Mucosa of stomach (tissue), 1 donor: ENCODE data around the gene TRMT44.

Experiments used
- H3K27me3 ChIP-seq: one replicate; pipeline ENCODE4 v1.7.0; 2013; ENCODE audit warnings: mild to moderate bottlenecking, low read length; ENCODE audit not compliant: control insufficient read depth, insufficient read depth
- H3K36me3 ChIP-seq: one replicate; pipeline ENCODE4 v1.7.0; 2013; ENCODE audit warnings: low read length; ENCODE audit not compliant: control insufficient read depth, insufficient read depth
- H3K4me1 ChIP-seq: one replicate; pipeline ENCODE4 v1.7.0; 2013; ENCODE audit warnings: mild to moderate bottlenecking, low read length; ENCODE audit not compliant: control insufficient read depth, insufficient read depth
- H3K4me3 ChIP-seq: one replicate; pipeline ENCODE4 v1.7.0; 2013; ENCODE audit warnings: low read length
- H3K9ac ChIP-seq: one replicate; pipeline ENCODE4 v1.7.0; 2013; ENCODE audit warnings: mild to moderate bottlenecking, low read length, moderate library complexity
- H3K9me3 ChIP-seq: one replicate; pipeline ENCODE4 v1.7.0; 2013; ENCODE audit warnings: mild to moderate bottlenecking, low read length, moderate library complexity; ENCODE audit not compliant: control insufficient read depth
- donor health status: Pancreatic carcinoma.

The TRMT44 gene

GRCh38 chr4:8440492-8441311 is at the start of gene TRMT44, which contains the start of gene ACOX3:
Gene TRMT44 (plus strand): TSS chr4:8440777. CDS start chr4:8440823, 46 bp downstream.
Gene ACOX3 (minus strand): TSS chr4:8440723. CDS start chr4:8416521, 24,202 bp downstream.
- Histone ChIP-seq H3K27me3 (no peaks in the 10 kb centered on the region), H3K9me3 (no peaks in the 10 kb centered on the region), H3K4me3 (peak within 1 kb of the TSS; percentile 86), H3K4me1 (peaks cover 51% of the 10 kb centered on the region), H3K36me3 (no peaks in the 10 kb centered on the region), H3K9ac (peak within 1 kb of the TSS; percentile 92)

DNA sequence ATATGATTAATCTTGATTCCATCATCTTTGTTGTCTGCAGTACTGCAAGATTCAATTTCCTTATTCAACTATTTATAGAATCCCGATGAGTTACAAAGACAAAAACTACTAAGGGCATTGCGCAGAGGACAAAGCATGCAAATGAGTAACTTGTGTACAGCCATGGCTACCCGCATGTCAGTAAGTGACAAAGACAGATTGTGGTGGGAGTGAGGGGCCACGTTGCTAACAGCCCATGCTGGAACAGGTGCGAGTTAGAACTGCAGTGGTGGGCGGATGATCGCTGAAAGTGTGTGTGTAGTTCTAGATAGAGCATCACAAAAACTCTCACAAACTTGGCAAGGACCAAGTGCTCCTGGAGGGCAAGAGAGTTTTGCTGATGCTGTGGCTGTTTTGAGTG is 49.5 kb upstream of the TRMT44 start:
- H3K36me3 ChIP-seq: no peaks in the 10 kb centered on the region

DNA sequence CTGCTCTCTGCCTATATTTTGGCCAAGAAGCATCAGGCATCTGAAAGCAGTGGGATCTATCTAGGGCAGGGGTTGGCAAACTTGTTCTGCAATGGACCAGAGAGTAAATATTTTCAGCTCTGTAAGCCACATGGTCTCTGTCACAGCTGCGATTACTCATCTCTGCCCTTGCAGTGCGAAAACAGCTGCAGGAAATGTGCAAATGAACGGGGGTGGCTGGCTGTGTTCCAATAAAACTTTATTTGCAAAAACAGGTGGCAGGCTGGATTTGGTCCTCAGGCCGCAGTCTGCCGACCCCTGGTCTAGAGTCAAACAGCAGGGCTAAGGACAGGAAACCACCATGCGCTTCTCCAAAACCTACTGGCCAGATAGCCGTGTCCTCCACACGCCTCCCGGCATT is 48.6 kb upstream of the TRMT44 start:
- H3K9me3 ChIP-seq: no peaks in the 10 kb centered on the region
- H3K4me3 ChIP-seq: no peak overlapping the region
- peaks cover 5% of the 10 kb centered on the region for H3K4me1 ChIP-seq
- no peaks in the 10 kb centered on the region for H3K27me3 ChIP-seq
- no peaks in the 10 kb centered on the region for H3K36me3 ChIP-seq
- H3K9ac ChIP-seq: no peak overlapping the region

More for the DNA sequence above, 49.5 kb upstream of the TRMT44 start:
- no peaks in the 10 kb centered on the region for H3K27me3 ChIP-seq
- peaks cover 5% of the 10 kb centered on the region for H3K4me1 ChIP-seq
- H3K9me3 ChIP-seq: no peaks in the 10 kb centered on the region
- H3K9ac ChIP-seq: no peak overlapping the region
- no peak overlapping the region for H3K4me3 ChIP-seq

- no peak overlapping the region for H3K9ac ChIP-seq
- H3K36me3 ChIP-seq: no peaks in the 10 kb centered on the region
Observed at GRCh38 chr4:8392591-8393190, 47.9 kb upstream of the TRMT44 start.

GRCh38 chr4:8393593-8394038 is 47.0 kb upstream of the TRMT44 start:
- no peaks in the 10 kb centered on the region for H3K27me3 ChIP-seq
- H3K9me3 ChIP-seq: no peaks in the 10 kb centered on the region
- H3K9ac ChIP-seq: no peak overlapping the region
- H3K4me3 ChIP-seq: no peak overlapping the region
- peaks cover 5% of the 10 kb centered on the region for H3K4me1 ChIP-seq
- H3K36me3 ChIP-seq: no peaks in the 10 kb centered on the region

More at GRCh38 chr4:8392591-8393190, 47.9 kb upstream of the TRMT44 start:
- no peak overlapping the region for H3K4me3 ChIP-seq
- H3K27me3 ChIP-seq: no peaks in the 10 kb centered on the region
- no peaks in the 10 kb centered on the region for H3K9me3 ChIP-seq
- H3K4me1 ChIP-seq: peaks cover 5% of the 10 kb centered on the region

- H3K27me3 ChIP-seq: no peaks in the 10 kb centered on the region
- no peaks in the 10 kb centered on the region for H3K9me3 ChIP-seq
- H3K4me1 ChIP-seq: peaks cover 5% of the 10 kb centered on the region
- no peak overlapping the region for H3K4me3 ChIP-seq
- no peak overlapping the region for H3K9ac ChIP-seq
- H3K36me3 ChIP-seq: no peaks in the 10 kb centered on the region
Observed at GRCh38 chr4:8394061-8394519, 46.5 kb upstream of the TRMT44 start.

DNA sequence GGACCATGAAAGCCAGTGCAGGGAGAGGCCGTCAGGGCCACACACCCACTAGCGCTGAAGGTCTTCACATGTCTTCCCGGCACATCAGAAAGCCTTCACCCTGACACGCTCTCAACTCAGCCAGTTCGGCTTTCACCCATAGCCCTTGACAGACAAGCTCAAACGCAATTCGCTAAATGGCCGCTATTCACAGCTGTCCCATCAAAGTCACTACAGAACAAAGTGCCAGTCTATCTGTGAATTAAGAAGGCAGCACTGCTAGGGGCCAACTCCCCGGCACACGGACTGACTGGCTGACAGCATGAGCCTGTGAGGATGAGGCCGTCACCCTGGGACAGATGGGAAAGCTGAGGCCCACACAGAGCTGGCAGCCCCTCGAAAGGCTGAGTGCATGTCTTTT is 45.8 kb upstream of the TRMT44 start:
- H3K27me3 ChIP-seq: no peaks in the 10 kb centered on the region
- no peaks in the 10 kb centered on the region for H3K36me3 ChIP-seq
- peaks cover 5% of the 10 kb centered on the region for H3K4me1 ChIP-seq
- H3K4me3 ChIP-seq: no peak overlapping the region
- no peaks in the 10 kb centered on the region for H3K9me3 ChIP-seq
- H3K9ac ChIP-seq: no peak overlapping the region

DNA sequence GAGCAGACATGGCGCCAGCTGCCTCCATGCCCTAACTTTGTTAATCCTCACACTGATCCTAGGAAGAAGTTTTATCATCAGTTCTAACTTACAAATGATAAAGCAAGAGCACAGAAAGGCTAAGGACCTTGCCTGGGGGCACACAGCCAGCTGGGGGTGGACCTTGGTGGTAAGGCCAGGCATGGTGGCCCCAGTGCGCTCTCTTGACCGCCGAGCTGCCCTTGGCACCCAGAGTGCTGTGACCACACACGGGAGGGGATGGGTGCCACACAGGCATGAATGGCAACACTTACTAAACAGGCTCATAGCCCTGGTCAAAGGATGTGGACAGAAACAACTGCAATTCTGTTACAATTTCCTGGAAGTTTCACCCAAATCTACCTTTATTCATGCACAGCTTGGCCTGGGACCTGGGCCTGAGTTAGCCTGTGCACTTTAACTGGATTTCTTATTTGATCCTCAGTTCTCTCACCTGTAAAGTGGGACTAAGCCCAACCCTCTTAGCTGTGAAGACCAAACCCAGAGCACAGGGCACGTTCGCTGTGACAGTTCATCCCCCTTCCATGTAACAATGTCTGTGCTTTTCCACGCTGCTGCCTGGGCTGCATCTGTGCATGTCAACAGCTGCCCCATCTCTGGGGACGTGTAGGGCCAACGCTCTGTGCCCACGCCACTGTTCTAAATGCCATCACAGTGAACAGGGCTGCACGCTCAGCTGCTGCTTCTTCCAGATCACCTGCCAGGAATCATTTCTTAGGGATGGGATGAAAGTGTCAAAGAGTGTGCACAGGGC is 44.9 kb upstream of the TRMT44 start:
- Histone ChIP-seq H3K9me3 (no peaks in the 10 kb centered on the region), H3K27me3 (no peaks in the 10 kb centered on the region), H3K36me3 (no peaks in the 10 kb centered on the region), H3K4me3 (no peak overlapping the region), H3K4me1 (peaks cover 5% of the 10 kb centered on the region), H3K9ac (no peak overlapping the region)

- no peaks in the 10 kb centered on the region for H3K27me3 ChIP-seq
- H3K4me3 ChIP-seq: no peak overlapping the region
- H3K9me3 ChIP-seq: no peaks in the 10 kb centered on the region
- peaks cover 5% of the 10 kb centered on the region for H3K4me1 ChIP-seq
- no peak overlapping the region for H3K9ac ChIP-seq
- H3K36me3 ChIP-seq: no peaks in the 10 kb centered on the region
Observed at GRCh38 chr4:8396762-8397406, 43.7 kb upstream of the TRMT44 start.

DNA sequence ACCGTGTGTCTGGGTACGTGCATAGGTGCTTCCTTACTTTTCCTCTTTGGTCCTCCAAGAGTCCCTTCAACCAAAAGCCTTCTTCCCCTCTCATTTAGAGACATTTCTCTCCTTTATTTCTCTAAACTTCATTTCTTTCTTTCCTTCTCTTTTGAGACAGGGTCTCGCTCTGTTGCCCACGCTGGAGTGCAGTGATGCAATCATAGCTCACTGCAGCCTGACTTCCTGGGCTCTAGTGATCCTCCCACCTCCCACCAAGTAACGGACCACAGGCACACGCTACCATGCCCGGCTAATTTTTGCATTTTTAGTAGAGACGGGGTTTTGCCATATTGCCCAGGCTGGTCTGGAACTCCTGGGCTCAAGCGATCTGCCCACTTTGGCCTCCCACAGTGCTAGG is 42.2 kb upstream of the TRMT44 start:
- Histone ChIP-seq H3K4me3 (no peak overlapping the region), H3K4me1 (peaks cover 9% of the 10 kb centered on the region), H3K9me3 (no peaks in the 10 kb centered on the region), H3K36me3 (no peaks in the 10 kb centered on the region), H3K27me3 (no peaks in the 10 kb centered on the region), H3K9ac (no peak overlapping the region)

GRCh38 chr4:8399298-8399697 is 41.3 kb upstream of the TRMT44 start:
- no peaks in the 10 kb centered on the region for H3K36me3 ChIP-seq
- peaks cover 10% of the 10 kb centered on the region for H3K4me1 ChIP-seq
- H3K9ac ChIP-seq: no peak overlapping the region
- H3K27me3 ChIP-seq: no peaks in the 10 kb centered on the region
- no peaks in the 10 kb centered on the region for H3K9me3 ChIP-seq
- H3K4me3 ChIP-seq: no peak overlapping the region
